Measurements from ENCODE around the gene POGZ. TPM values are rescaled to one million over a fixed set of nuclear protein-coding genes. Genes with fewer than 3 reads are reported as not detected.
A peak's percentile ranks its signal among the peaks of the same experiment; 100 is the strongest.
"Not testable (repeated sequence)": the region's sequence is repeated elsewhere in the genome, so short reads cannot be mapped to it uniquely, and the experiment has no call there.

POGZ gene
- total RNA-seq, 1 experiment from 2014 or later = 77.9 TPM

DNA sequence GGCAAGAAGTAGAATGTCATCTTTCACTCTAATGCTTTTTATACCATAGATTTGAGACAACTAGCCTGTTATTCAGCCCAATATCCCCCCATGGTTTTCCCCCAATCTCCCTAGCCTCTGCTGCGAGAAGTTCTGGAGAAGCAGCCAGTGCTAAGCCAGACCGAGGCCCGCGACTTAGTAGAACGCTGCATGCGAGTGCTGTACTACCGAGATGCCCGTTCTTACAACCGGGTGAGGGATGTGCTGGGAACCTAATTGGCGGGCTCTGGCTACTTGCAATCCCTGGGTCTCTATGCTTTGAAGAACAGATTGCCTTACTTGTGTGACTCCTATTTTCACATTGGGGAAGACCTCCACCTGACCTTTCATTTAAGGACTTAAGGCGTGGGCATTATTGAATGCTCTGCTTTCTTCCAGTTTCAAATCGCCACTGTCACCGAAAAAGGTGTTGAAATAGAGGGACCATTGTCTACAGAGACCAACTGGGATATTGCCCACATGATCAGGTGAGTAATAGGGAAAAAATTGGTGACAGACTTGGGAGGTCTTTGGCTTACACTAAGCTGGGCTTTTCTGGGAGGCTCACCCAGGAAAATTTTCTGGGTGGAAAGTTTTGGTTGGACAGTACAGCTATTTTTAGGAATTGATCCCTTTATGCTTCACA lies 58.0 kb downstream of the POGZ start:
- Histone ChIP-seq H3K79me2 (ENCODE audit: low read length) (peaks cover 27% of the 10 kb centered on the region), H3K9me3 (ENCODE audit: low read length) (no peaks in the 10 kb centered on the region), H3K9ac (ENCODE audit: low read length) (no peak overlapping the region), H3K27me3 (ENCODE audit: low read length) (no peaks in the 10 kb centered on the region), H4K20me1 (ENCODE audit: low read length) (peaks cover 5% of the 10 kb centered on the region), H3K27ac (ENCODE audit: low read length) (no peak overlapping the region), H3K4me3 (ENCODE audit: low read length) (peak overlapping the region; percentile 91), H3K9me2 (replicated peaks; ENCODE audit: low read length) (no peaks in the 10 kb centered on the region), H2AFZ (ENCODE audit: low read length) (no peak overlapping the region), H3K36me3 (ENCODE audit: low read depth, low read length) (peaks cover 39% of the 10 kb centered on the region), H3K4me1 (ENCODE audit: insufficient read depth, low read length) (peaks cover 13% of the 10 kb centered on the region), H3K4me2 (ENCODE audit: low read length) (peak overlapping the region; percentile 88), H3F3A (ENCODE audit: low read length, unreplicated experiment) (no peaks in the 10 kb centered on the region)
- intact Hi-C loops (cut with micrococcal nuclease) = no loop called here
- no TSS peak for BruUV-seq (replicated peaks)
- TF ChIP-seq EZH2phosphoT487 (IDR thresholded peaks at IDR 0.05; ENCODE audit: borderline replicate concordance, low read length) (no peak), EZH2 (IDR thresholded peaks at IDR 0.05; ENCODE audit: low read length, unreplicated experiment) (no peak)
- TF ChIP-seq, protein P1, sequence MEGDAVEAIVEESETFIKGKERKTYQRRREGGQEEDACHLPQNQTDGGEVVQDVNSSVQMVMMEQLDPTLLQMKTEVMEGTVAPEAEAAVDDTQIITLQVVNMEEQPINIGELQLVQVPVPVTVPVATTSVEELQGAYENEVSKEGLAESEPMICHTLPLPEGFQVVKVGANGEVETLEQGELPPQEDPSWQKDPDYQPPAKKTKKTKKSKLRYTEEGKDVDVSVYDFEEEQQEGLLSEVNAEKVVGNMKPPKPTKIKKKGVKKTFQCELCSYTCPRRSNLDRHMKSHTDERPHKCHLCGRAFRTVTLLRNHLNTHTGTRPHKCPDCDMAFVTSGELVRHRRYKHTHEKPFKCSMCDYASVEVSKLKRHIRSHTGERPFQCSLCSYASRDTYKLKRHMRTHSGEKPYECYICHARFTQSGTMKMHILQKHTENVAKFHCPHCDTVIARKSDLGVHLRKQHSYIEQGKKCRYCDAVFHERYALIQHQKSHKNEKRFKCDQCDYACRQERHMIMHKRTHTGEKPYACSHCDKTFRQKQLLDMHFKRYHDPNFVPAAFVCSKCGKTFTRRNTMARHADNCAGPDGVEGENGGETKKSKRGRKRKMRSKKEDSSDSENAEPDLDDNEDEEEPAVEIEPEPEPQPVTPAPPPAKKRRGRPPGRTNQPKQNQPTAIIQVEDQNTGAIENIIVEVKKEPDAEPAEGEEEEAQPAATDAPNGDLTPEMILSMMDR (conservative IDR thresholded peaks at IDR 0.05; ENCODE audit: low read depth, low read length) = no peak
- DNase-seq = peak; percentile 24
- ATAC-seq = no peak
- CTCF ChIA-PET = no interaction called here
- POLR2A ChIA-PET (ENCODE audit: unreplicated experiment) = interaction anchor here (0.6 kb wide), 1 partner anchor 19 kb away, joined by 3 read pairs; no protein-coding TSS in a partner anchor

DNA sequence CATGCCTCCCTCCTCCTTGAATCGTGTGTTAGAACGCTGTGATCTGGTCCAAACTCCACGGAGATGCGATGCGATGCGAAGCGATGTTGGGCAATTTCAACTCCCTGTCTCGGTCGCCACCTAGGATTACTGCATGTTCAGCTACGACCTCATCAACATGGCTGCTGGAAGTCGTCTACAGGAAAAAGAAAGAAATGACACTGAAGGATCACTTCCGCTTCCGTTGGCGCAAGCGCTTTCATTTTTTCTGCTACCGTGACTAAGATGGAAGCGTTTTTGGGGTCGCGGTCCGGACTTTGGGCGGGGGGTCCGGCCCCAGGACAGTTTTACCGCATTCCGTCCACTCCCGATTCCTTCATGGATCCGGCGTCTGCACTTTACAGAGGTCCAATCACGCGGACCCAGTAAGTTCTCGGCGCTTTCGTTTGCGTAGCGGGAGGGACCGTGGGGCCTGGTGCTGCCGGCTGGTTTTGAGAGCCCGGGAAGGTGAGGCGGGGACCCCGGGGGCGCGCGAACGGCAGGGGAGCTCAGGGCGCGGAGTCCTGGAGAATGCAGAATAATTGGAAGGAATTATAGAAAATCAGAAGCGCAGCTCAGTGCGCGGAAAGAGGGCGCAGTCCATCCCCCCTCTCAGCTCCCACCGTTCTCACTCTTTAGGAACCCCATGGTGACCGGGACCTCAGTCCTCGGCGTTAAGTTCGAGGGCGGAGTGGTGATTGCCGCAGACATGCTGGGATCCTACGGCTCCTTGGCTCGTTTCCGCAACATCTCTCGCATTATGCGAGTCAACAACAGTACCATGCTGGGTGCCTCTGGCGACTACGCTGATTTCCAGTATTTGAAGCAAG lies 59.7 kb downstream of the POGZ start, which contains the start of gene PSMB4:
TSS of gene PSMB4 (plus strand) at position 250 of the 848 bp plus-strand sequence. CDS start at position 265, 15 bp downstream.
- Histone ChIP-seq H3K9me2 (replicated peaks; ENCODE audit: low read length) (no peaks in the 10 kb centered on the region), H3K9me3 (ENCODE audit: low read length) (no peaks in the 10 kb centered on the region), H3K4me3 (ENCODE audit: low read length) (peak within 1 kb of the TSS; percentile 91), H3K79me2 (ENCODE audit: low read length) (peaks cover 27% of the 10 kb centered on the region), H2AFZ (ENCODE audit: low read length) (peak within 1 kb of the TSS; percentile 74), H3K9ac (ENCODE audit: low read length) (peak within 1 kb of the TSS; percentile 96), H3K4me2 (ENCODE audit: low read length) (peak within 1 kb of the TSS; percentile 88), H3K27ac (ENCODE audit: low read length) (peak within 1 kb of the TSS; percentile 70), H3F3A (ENCODE audit: low read length, unreplicated experiment) (no peaks in the 10 kb centered on the region), H4K20me1 (ENCODE audit: low read length) (peaks cover 5% of the 10 kb centered on the region), H3K27me3 (ENCODE audit: low read length) (no peaks in the 10 kb centered on the region), H3K4me1 (ENCODE audit: insufficient read depth, low read length) (peaks cover 13% of the 10 kb centered on the region), H3K36me3 (ENCODE audit: low read depth, low read length) (peaks cover 29% of the 10 kb centered on the region)
- ChIA-PET CTCF (interaction anchor here (0.6 to 0.7 kb wide), 3 partner anchors 59 to 88 kb away, joined by 3 to 7 read pairs (median 3); partner anchors contain the start of gene PI4KB), POLR2A (ENCODE audit: unreplicated experiment) (interaction anchor here (0.6 kb wide), 2 partner anchors 17 to 43 kb away, joined by 3 to 4 read pairs; no protein-coding TSS in a partner anchor)
- DNase-seq (peak; percentile 93), ATAC-seq (peak; percentile 86)
- BruUV-seq (replicated peaks) = TSS peak; percentile 79
- TF ChIP-seq, protein P1 (conservative IDR thresholded peaks at IDR 0.05; ENCODE audit: low read depth, low read length) = peak; percentile 63
- no peak for TF ChIP-seq EZH2phosphoT487 (IDR thresholded peaks at IDR 0.05; ENCODE audit: borderline replicate concordance, low read length)
- intact Hi-C loops (cut with micrococcal nuclease) = loop anchor here (1.0 to 2.0 kb wide), 4 partner anchors 25 to 117 kb away; partner anchors contain the start of genes RFX5 and ZNF687

DNA sequence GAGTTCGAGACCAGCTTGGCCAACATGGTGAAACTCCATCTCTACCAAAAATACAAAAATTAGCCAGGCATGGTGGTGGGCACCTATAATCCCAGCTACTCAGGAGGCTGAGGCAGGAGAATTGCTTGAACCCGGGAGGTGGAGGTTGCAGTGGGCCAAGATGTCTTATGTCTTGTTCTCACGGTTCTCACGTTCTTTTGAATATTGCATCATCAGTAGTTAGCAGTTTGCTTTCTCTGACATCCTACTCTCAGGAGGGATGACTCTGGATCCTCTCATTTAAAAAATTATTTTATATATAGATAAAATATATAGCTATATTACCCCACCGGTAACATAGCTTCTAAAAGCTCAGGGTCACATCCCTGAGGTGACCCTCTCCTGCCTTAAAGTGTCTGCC lies 63.0 kb downstream of the POGZ start:
- Histone ChIP-seq H3K4me1 (ENCODE audit: insufficient read depth, low read length) (peaks cover 10% of the 10 kb centered on the region), H3K79me2 (ENCODE audit: low read length) (peaks cover 20% of the 10 kb centered on the region), H3K36me3 (ENCODE audit: low read depth, low read length) (peaks cover 11% of the 10 kb centered on the region)
- H3K9me2 ChIP-seq (replicated peaks; ENCODE audit: low read length); H3K9ac ChIP-seq (ENCODE audit: low read length); H3K9me3 ChIP-seq (ENCODE audit: low read length); H3K4me2 ChIP-seq (ENCODE audit: low read length); H3K27ac ChIP-seq (ENCODE audit: low read length); POLR2A ChIA-PET (ENCODE audit: unreplicated experiment); BruUV-seq (replicated peaks); H4K20me1 ChIP-seq (ENCODE audit: low read length); DNase-seq; H3K4me3 ChIP-seq (ENCODE audit: low read length); intact Hi-C loops (cut with micrococcal nuclease); H3K27me3 ChIP-seq (ENCODE audit: low read length); ATAC-seq; H2AFZ ChIP-seq (ENCODE audit: low read length); H3F3A ChIP-seq (ENCODE audit: low read length, unreplicated experiment): not testable (repeated sequence)
- CTCF ChIA-PET = interaction anchor here (0.7 kb wide), 1 partner anchor 55 kb away, joined by 4 read pairs; no protein-coding TSS in a partner anchor
